Psoas muscle (tissue), 8 donors: ENCODE data around the gene PLEKHJ1. TPM values are rescaled to one million over a fixed set of nuclear protein-coding genes. Genes with fewer than 3 reads are reported as not detected.

ENCODE experiments used
- ATAC-seq, 4 donors: fragments of 200-7000 bp; cut with Tn5 transposase; one replicate each; pipeline ENCODE4 v1.9.1; 2020; ENCODE audit warnings: moderate library complexity in 3 of 4, mild to moderate bottlenecking in 2 of 4
- DNase-seq, 2 donors: peaks; one replicate each; pipeline ENCODE4 v3.0.0-alpha.2; 2020
- H3K27ac ChIP-seq: fragments of 200-600 bp; one replicate; pipeline ENCODE4 v1.8.0; 2022
- H3K27me3 ChIP-seq, 3 donors: fragments of 200-600 bp in 1 of 3; one replicate each; pipeline versions ENCODE4 v1.6.1 to v1.8.0; 2013 to 2022; ENCODE audit warnings: low read length in 2 of 3, mild to moderate bottlenecking in 2 of 3, moderate library complexity in 1 of 3; ENCODE audit not compliant: insufficient read depth in 3 of 3
- H3K36me3 ChIP-seq, 2 donors: fragments of 200-600 bp in 1 of 2; one replicate each; pipeline versions ENCODE4 v1.6.1 to v1.8.0; 2013 to 2022; ENCODE audit warnings: low read depth in 1 of 2, mild to moderate bottlenecking in 1 of 2, moderate library complexity in 1 of 2; ENCODE audit not compliant: insufficient read depth in 1 of 2
- H3K4me1 ChIP-seq: fragments of 200-600 bp; one replicate; pipeline ENCODE4 v1.8.0; 2022
- H3K4me3 ChIP-seq: fragments of 200-600 bp; one replicate; pipeline ENCODE4 v1.8.0; 2022; ENCODE audit warnings: mild to moderate bottlenecking
- H3K9me3 ChIP-seq: fragments of 200-600 bp; one replicate; pipeline ENCODE4 v1.8.0; 2022
- CTCF ChIP-seq: fragments of 200-600 bp; IDR thresholded peaks from one replicate; pipeline ENCODE4 v1.8.0; 2022; ENCODE audit warnings: antibody characterized with exemption
- WGBS, 3 donors: extraction: QIAGEN DNeasy Blood & Tissue Kit; methylation state at CpG; one replicate each; pipeline versions ENCODE4 v1.1.6 to v1.1.7; 2013; 5-methylcytosine and 5-hydroxymethylcytosine counted together
- intact Hi-C, 2 donors: fragments of 100-400 bp; cut with DNase I; formaldehyde crosslinking; loops; one replicate each; pipeline versions ENCODE4 v1.11.0 to v1.14.2; 2022
- polyA plus RNA-seq, 3 donors: library from polyadenylated mRNA; stranded (reverse); fragments of 200-250 nt; gene quantifications; one replicate each; pipeline ENCODE4 v1.2.3, GENCODE V29; 2013
- total RNA-seq, 4 donors: library from RNA; stranded (reverse); fragmentation: NEBNext Ultra II Directional in 2 of 4; extraction: Animal tissue kit (Norgen Biotek cat#: 25700) in 2 of 4; gene quantifications; one replicate each; pipeline versions ENCODE4 v1.2.1 to v1.2.4, GENCODE V29; 2021 to 2023
- donor health status: healthy with polysubstance abuse.
- donor health status: DM: no; HTN: no; CAD: no; lungs with moderate emphysema.
- donor health status: Bipolar disorder and iron deficiency.
- donor health status: healthy.
- donor health status: DM: yes; HTN: yes; CAD: no.
- donor health status: DM: no; HTN: no; CAD: no.
- donor health status: DM: no; HTN: no; CAD: no.
- donor health status: DM: yes; HTN: yes; CAD: no.

PLEKHJ1 gene
- total and polyA plus RNA-seq, 7 donors: 54.9 to 146 (median 65.5) TPM

- WGBS, 3 donors: 18 to 33% (median 24%) methylated on average over 39 to 43 of the region's 43 CpGs
- TF ChIP-seq CTCF: no peak
- Histone ChIP-seq H3K27me3 (no peaks in the 10 kb centered on the region), H3K36me3 (peaks cover 0 to 28% of the 10 kb centered on the region in 2 donors), H3K27ac (peak overlapping the region; percentile 99), H3K4me3 (peak overlapping the region; percentile 97), H3K9me3 (no peaks in the 10 kb centered on the region), H3K4me1 (peaks cover 56% of the 10 kb centered on the region)
- intact Hi-C loops: loop anchor here (2.0 to 10.0 kb wide), 3 partner anchors 35 to 117 kb away; partner anchors contain the start of genes PLEKHJ1 (in 2 of the 2), SF3A2 (in 2 of the 2) and AP3D1 (in 1 of the 2)
- DNase-seq: peak; percentile 67 to 82
- peak; percentile 22 to 67 (median 54) for ATAC-seq
Measured at GRCh38 chr19:2271234-2272103, 35.3 kb upstream of the PLEKHJ1 start.

GRCh38 chr19:2270423-2271233 is 34.5 kb upstream of the PLEKHJ1 start:
- no peaks in the 10 kb centered on the region for H3K9me3 ChIP-seq
- no peaks in the 10 kb centered on the region for H3K27me3 ChIP-seq
- ATAC-seq (peak; percentile 43 to 53 (median 52)), DNase-seq (peak; percentile 91 to 95)
- WGBS, 3 donors: 1% methylated on average over 56 to 88 of the region's 88 CpGs
- TF ChIP-seq CTCF: no peak
- H3K4me1 ChIP-seq: peaks cover 54% of the 10 kb centered on the region
- H3K36me3 ChIP-seq: peaks cover 0 to 23% of the 10 kb centered on the region in 2 donors
- peak overlapping the region; percentile 97 for H3K4me3 ChIP-seq
- intact Hi-C loops: loop anchor here (5.0 to 10.0 kb wide), 2 partner anchors 113 to 116 kb away; partner anchors contain the start of gene AP3D1 (in 1 of the 2)
- peak overlapping the region; percentile 99 for H3K27ac ChIP-seq

GRCh38 chr19:2270157-2270422 is 34.0 kb upstream of the PLEKHJ1 start:
- Histone ChIP-seq H3K27ac (peak overlapping the region; percentile 99), H3K4me3 (peak overlapping the region; percentile 97), H3K27me3 (no peaks in the 10 kb centered on the region), H3K36me3 (peaks cover 0 to 23% of the 10 kb centered on the region in 2 donors), H3K9me3 (no peaks in the 10 kb centered on the region), H3K4me1 (peaks cover 49% of the 10 kb centered on the region)
- DNase-seq (peak; percentile 79 to 85), ATAC-seq (peak in 1 of 4 donors; percentile 22)
- 0 to 2% (median 0%) methylated on average over 21 to 30 of the region's 30 CpGs for WGBS, 3 donors
- TF ChIP-seq CTCF: no peak
- intact Hi-C loops: loop anchor here (5.0 to 10.0 kb wide), 2 partner anchors 113 to 115 kb away; partner anchors contain the start of gene AP3D1 (in 1 of the 2)

GRCh38 chr19:2269244-2270156 is 33.4 kb upstream of the PLEKHJ1 start:
- TF ChIP-seq CTCF: no peak
- WGBS, 3 donors: 0 to 1% (median 1%) methylated on average over 80 to 103 of the region's 103 CpGs
- Histone ChIP-seq H3K27ac (peak overlapping the region; percentile 99), H3K4me1 (peaks cover 45% of the 10 kb centered on the region), H3K9me3 (no peaks in the 10 kb centered on the region), H3K4me3 (peak overlapping the region; percentile 97), H3K36me3 (peaks cover 0 to 23% of the 10 kb centered on the region in 2 donors), H3K27me3 (no peaks in the 10 kb centered on the region)
- peak; percentile 99 to 100 for DNase-seq
- intact Hi-C loops: loop anchor here (5.0 to 10.0 kb wide), 2 partner anchors 112 to 115 kb away; partner anchors contain the start of gene AP3D1 (in 1 of the 2)
- peak; percentile 84 to 91 (median 86) for ATAC-seq
